ENCODE measurements around the gene HAGH.

DNA sequence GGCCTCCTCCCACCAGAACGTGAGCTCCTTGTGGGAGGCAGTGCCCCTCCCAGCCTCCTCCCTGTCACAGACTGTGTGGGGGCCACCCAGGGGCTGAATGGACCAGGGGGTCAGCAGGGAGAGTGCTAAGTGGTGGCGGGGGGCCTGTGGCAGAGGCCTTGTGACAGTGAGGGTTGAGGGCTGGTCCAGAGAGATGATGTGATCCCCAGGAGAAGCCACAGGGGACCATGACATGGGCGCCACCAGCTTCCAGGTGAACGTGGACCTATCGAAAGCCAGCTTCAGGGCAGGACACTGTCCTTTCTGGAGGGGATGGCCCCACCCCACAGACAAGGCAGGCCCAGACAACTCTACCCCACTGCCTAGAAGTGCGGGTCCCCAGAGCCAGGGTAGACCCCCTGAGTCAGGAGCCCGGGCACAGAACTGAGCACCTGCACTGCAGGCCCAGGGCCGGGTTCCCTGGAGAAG is 47.4 kb downstream of the HAGH start:
- TF ChIP-seq, protein P1, sequence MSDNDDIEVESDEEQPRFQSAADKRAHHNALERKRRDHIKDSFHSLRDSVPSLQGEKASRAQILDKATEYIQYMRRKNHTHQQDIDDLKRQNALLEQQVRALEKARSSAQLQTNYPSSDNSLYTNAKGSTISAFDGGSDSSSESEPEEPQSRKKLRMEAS (CRISPR knock-in tag; IDR thresholded peaks at IDR 0.05) = no peak
- TF ChIP-seq, protein P2, sequence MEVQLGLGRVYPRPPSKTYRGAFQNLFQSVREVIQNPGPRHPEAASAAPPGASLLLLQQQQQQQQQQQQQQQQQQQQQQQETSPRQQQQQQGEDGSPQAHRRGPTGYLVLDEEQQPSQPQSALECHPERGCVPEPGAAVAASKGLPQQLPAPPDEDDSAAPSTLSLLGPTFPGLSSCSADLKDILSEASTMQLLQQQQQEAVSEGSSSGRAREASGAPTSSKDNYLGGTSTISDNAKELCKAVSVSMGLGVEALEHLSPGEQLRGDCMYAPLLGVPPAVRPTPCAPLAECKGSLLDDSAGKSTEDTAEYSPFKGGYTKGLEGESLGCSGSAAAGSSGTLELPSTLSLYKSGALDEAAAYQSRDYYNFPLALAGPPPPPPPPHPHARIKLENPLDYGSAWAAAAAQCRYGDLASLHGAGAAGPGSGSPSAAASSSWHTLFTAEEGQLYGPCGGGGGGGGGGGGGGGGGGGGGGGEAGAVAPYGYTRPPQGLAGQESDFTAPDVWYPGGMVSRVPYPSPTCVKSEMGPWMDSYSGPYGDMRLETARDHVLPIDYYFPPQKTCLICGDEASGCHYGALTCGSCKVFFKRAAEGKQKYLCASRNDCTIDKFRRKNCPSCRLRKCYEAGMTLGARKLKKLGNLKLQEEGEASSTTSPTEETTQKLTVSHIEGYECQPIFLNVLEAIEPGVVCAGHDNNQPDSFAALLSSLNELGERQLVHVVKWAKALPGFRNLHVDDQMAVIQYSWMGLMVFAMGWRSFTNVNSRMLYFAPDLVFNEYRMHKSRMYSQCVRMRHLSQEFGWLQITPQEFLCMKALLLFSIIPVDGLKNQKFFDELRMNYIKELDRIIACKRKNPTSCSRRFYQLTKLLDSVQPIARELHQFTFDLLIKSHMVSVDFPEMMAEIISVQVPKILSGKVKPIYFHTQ (CRISPR knock-in tag; IDR thresholded peaks at IDR 0.05) = no peak
- TF ChIP-seq, protein P3, sequence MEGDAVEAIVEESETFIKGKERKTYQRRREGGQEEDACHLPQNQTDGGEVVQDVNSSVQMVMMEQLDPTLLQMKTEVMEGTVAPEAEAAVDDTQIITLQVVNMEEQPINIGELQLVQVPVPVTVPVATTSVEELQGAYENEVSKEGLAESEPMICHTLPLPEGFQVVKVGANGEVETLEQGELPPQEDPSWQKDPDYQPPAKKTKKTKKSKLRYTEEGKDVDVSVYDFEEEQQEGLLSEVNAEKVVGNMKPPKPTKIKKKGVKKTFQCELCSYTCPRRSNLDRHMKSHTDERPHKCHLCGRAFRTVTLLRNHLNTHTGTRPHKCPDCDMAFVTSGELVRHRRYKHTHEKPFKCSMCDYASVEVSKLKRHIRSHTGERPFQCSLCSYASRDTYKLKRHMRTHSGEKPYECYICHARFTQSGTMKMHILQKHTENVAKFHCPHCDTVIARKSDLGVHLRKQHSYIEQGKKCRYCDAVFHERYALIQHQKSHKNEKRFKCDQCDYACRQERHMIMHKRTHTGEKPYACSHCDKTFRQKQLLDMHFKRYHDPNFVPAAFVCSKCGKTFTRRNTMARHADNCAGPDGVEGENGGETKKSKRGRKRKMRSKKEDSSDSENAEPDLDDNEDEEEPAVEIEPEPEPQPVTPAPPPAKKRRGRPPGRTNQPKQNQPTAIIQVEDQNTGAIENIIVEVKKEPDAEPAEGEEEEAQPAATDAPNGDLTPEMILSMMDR (IDR thresholded peaks at IDR 0.05) = no peak
- TF ChIP-seq, protein P4, sequence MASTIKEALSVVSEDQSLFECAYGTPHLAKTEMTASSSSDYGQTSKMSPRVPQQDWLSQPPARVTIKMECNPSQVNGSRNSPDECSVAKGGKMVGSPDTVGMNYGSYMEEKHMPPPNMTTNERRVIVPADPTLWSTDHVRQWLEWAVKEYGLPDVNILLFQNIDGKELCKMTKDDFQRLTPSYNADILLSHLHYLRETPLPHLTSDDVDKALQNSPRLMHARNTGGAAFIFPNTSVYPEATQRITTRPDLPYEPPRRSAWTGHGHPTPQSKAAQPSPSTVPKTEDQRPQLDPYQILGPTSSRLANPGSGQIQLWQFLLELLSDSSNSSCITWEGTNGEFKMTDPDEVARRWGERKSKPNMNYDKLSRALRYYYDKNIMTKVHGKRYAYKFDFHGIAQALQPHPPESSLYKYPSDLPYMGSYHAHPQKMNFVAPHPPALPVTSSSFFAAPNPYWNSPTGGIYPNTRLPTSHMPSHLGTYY (CRISPR knock-in tag; IDR thresholded peaks at IDR 0.05) = no peak

Measured in WTC11 (cell line).